Upper lobe of left lung (tissue), 4 donors: ENCODE measurements around the gene MUC2.

ENCODE experiments used
- CTCF ChIP-seq, 6 experiments: fragments of 450-650 bp in 4 of 6; fragments of 200-600 bp in 2 of 6; sonication (generic) in 2 of 6; IDR thresholded peaks; one replicate each; pipeline ENCODE4 v1.5.1; 2016 to 2019; ENCODE audit warnings: antibody characterized with exemption in 6 of 6
- EP300 ChIP-seq, 4 donors: sonication (generic); formaldehyde crosslinking; IDR thresholded peaks; one replicate each; pipeline ENCODE4 v1.5.1; 2017; ENCODE audit warnings: antibody characterized with exemption in 4 of 4, control low read depth in 2 of 4
- POLR2A ChIP-seq, 4 donors: fragments of 450-650 bp; IDR thresholded peaks; one replicate each; pipeline ENCODE4 v1.5.1; 2016 to 2017; ENCODE audit warnings: antibody characterized with exemption in 4 of 4, mild to moderate bottlenecking in 2 of 4
- POLR2AphosphoS5 ChIP-seq, 2 donors: sonication (generic); formaldehyde crosslinking; IDR thresholded peaks; one replicate each; pipeline ENCODE4 v1.5.1; 2017; ENCODE audit warnings: antibody characterized with exemption in 2 of 2

- TF ChIP-seq EP300 (IDR thresholded peaks at IDR 0.05) = no peak
- no peak for TF ChIP-seq CTCF (IDR thresholded peaks at IDR 0.05)
- TF ChIP-seq POLR2AphosphoS5 (IDR thresholded peaks at IDR 0.05) = no peak
- TF ChIP-seq POLR2A (IDR thresholded peaks at IDR 0.05) = no peak
These were observed 40.0 kb upstream of the MUC2 start for GRCh38 chr11:1034456-1035295.
